GM23248 (cell line): ENCODE measurements around the gene NLRP4. TPM values are rescaled to one million over a fixed set of nuclear protein-coding genes. Genes with fewer than 3 reads are reported as not detected.

Source experiments
- DNase-seq: peaks from one replicate; pipeline ENCODE4 v3.0.0-alpha.2; 2015
- H2AFZ ChIP-seq: fragments of 200-600 bp; sonication (generic); 2 replicates; pipeline ENCODE4 v1.6.1; 2016; ENCODE audit warnings: antibody characterized with exemption
- H3F3A ChIP-seq: fragments of 200-600 bp; sonication (generic); 2 replicates; pipeline ENCODE4 v1.6.1; 2016; ENCODE audit warnings: mild to moderate bottlenecking, antibody characterized with exemption, mixed run types; ENCODE audit not compliant: insufficient read depth
- H3K27ac ChIP-seq: fragments of 200-600 bp; sonication (generic); 2 replicates; pipeline ENCODE4 v1.5.1; 2016; ENCODE audit warnings: mild to moderate bottlenecking
- H3K27me3 ChIP-seq: fragments of 200-600 bp; sonication (generic); replicated peaks from 2 replicates; pipeline ENCODE4 v1.6.1; 2016; ENCODE audit warnings: mild to moderate bottlenecking; ENCODE audit not compliant: insufficient read depth
- H3K36me3 ChIP-seq: fragments of 200-600 bp; sonication (generic); 2 replicates; pipeline ENCODE4 v1.6.1; 2016; ENCODE audit warnings: low read depth, mild to moderate bottlenecking
- H3K4me1 ChIP-seq: fragments of 200-600 bp; sonication (generic); 2 replicates; pipeline ENCODE4 v1.6.1; 2016; ENCODE audit warnings: mild to moderate bottlenecking; ENCODE audit not compliant: insufficient read depth
- H3K4me2 ChIP-seq: fragments of 200-600 bp; sonication (generic); one replicate; pipeline ENCODE4 v1.6.1; 2016; ENCODE audit warnings: mild to moderate bottlenecking; ENCODE audit not compliant: unreplicated experiment
- H3K4me3 ChIP-seq: fragments of 200-600 bp; sonication (generic); 2 replicates; pipeline ENCODE4 v1.5.1; 2016; ENCODE audit warnings: mild to moderate bottlenecking
- H3K79me2 ChIP-seq: fragments of 200-600 bp; sonication (generic); 2 replicates; pipeline ENCODE4 v1.6.1; 2016; ENCODE audit warnings: mild to moderate bottlenecking; ENCODE audit not compliant: insufficient read depth
- H3K9ac ChIP-seq: fragments of 200-600 bp; sonication (generic); 2 replicates; pipeline ENCODE4 v1.6.1; 2016; ENCODE audit warnings: mild to moderate bottlenecking
- H3K9me2 ChIP-seq: fragments of 200-600 bp; sonication (generic); 2 replicates; pipeline ENCODE4 v1.6.1; 2016; ENCODE audit warnings: mixed run types, mild to moderate bottlenecking, moderate library complexity; ENCODE audit not compliant: insufficient read depth
- H3K9me3 ChIP-seq: fragments of 200-600 bp; sonication (generic); one replicate; pipeline ENCODE4 v1.6.1; 2017; ENCODE audit warnings: low read depth
- H4K20me1 ChIP-seq: fragments of 200-600 bp; sonication (generic); 2 replicates; pipeline ENCODE4 v1.6.0; 2016; ENCODE audit not compliant: insufficient read depth
- EZH2 ChIP-seq: fragments of 200-600 bp; sonication (generic); IDR thresholded peaks from 2 replicates; pipeline ENCODE4 v1.6.1; 2018; ENCODE audit warnings: antibody characterized with exemption, mild to moderate bottlenecking; ENCODE audit not compliant: insufficient read depth, poor library complexity, severe bottlenecking
- EZH2phosphoT487 ChIP-seq: fragments of 200-600 bp; sonication (generic); IDR thresholded peaks from 2 replicates; pipeline ENCODE4 v1.6.1; 2018; ENCODE audit warnings: antibody characterized with exemption, moderate library complexity, mild to moderate bottlenecking, low read depth; ENCODE audit not compliant: insufficient read depth
- WGBS, 2 experiments: methylation state at CpG; one replicate each; pipeline ENCODE4 v1.1.6; 2015 to 2017; ENCODE audit warnings: low lambda C conversion rate in 2 of 2, low coverage in 1 of 2; ENCODE audit errors: missing lambda C conversion rate in 2 of 2; 5-methylcytosine and 5-hydroxymethylcytosine counted together
- in situ Hi-C: fragments of 300-500 bp; cut with MboI; formaldehyde crosslinking; loops from 2 replicates; pipeline ENCODE4 v1.15.0; 2020
- polyA plus RNA-seq: library from polyadenylated mRNA; unstranded; fragments of >200 nt; fragmentation: Nextera tagmentation; extraction: Ambion mirVana; gene quantifications from 2 replicates; pipeline ENCODE4 v1.2.1, GENCODE V29; 2016
- total RNA-seq: library from RNA; depleted of rRNA; stranded (reverse); fragments of >200 nt; shearing (Covaris generic); gene quantifications from 2 replicates; pipeline ENCODE4 v1.2.3, GENCODE V29; 2014

Gene NLRP4
- total and polyA plus RNA-seq, 2 experiments from 2014 or later: not detected

DNA sequence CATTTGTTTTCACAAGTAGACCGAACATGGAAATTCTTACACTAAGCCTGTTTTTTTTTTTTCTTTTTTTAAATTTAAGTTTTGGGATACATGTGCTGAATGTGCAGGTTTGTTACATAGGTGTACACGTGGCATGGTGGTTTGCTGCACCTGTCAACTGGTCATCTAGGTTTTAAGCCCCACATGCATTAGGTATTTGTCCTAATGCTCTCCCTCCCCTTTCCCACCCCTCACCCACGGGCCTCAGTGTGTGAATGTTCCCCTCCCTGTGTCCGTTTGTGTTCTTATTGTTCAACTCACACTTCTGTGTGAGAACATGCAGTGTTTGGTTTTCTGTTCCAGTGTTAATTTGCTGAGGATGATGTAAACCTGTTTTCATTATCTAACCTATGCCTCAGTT, 2.6 kb downstream of the NLRP4 start:
- H2AFZ ChIP-seq: no peak overlapping the region
- no peak overlapping the region for H3K4me2 ChIP-seq
- H3K27me3 ChIP-seq: no peaks in the 10 kb centered on the region
- no peak overlapping the region for H3K27ac ChIP-seq
- in situ Hi-C loops: no loop called here
- WGBS, 2 experiments: 5 to 9% methylated on average over 4 of the region's 4 CpGs
- no peak for DNase-seq
- no peaks in the 10 kb centered on the region for H4K20me1 ChIP-seq
- no peak overlapping the region for H3K9ac ChIP-seq
- H3K4me3 ChIP-seq: no peak overlapping the region
- H3F3A ChIP-seq: no peaks in the 10 kb centered on the region
- no peaks in the 10 kb centered on the region for H3K9me2 ChIP-seq
- H3K4me1 ChIP-seq: no peaks in the 10 kb centered on the region
- TF ChIP-seq EZH2phosphoT487 (no peak), EZH2 (no peak)
- H3K9me3 ChIP-seq: no peaks in the 10 kb centered on the region
- no peaks in the 10 kb centered on the region for H3K36me3 ChIP-seq
- H3K79me2 ChIP-seq: no peaks in the 10 kb centered on the region

DNA sequence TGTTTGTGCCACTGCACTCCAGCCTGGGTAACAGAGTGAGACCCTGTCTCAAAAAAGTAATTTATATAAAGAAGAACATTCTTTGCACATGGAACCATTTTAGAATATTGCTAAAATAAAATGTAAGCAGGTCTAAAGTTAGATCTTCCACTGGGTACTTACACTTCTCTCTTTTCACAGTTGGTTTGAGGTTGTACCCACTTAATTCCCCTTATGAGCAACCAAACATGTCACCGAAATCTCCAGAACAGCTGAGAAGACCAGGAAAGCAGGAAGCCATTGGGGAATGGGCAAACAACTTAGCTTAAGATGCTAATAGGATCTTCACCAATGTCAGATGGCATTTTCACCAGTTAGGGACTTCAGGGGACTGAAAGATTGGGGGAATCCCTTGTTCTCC, 18.8 kb downstream of the NLRP4 start:
- H3K36me3 ChIP-seq: no peaks in the 10 kb centered on the region
- no peak overlapping the region for H3K27ac ChIP-seq
- H3K79me2 ChIP-seq: no peaks in the 10 kb centered on the region
- no peak for DNase-seq
- H3K4me2 ChIP-seq: no peak overlapping the region
- no peak overlapping the region for H2AFZ ChIP-seq
- H3K4me3 ChIP-seq: no peak overlapping the region
- H3K4me1 ChIP-seq: no peaks in the 10 kb centered on the region
- H3K27me3 ChIP-seq: no peaks in the 10 kb centered on the region
- no peak for TF ChIP-seq EZH2phosphoT487
- no peak for TF ChIP-seq EZH2
- H3K9me2 ChIP-seq: no peaks in the 10 kb centered on the region
- 0 to 3% methylated on average over 1 of the region's 1 CpG for WGBS, 2 experiments
- H3K9me3 ChIP-seq: no peaks in the 10 kb centered on the region
- H3F3A ChIP-seq: no peaks in the 10 kb centered on the region
- in situ Hi-C loops: no loop called here
- H3K9ac ChIP-seq: no peak overlapping the region
- no peaks in the 10 kb centered on the region for H4K20me1 ChIP-seq

DNA sequence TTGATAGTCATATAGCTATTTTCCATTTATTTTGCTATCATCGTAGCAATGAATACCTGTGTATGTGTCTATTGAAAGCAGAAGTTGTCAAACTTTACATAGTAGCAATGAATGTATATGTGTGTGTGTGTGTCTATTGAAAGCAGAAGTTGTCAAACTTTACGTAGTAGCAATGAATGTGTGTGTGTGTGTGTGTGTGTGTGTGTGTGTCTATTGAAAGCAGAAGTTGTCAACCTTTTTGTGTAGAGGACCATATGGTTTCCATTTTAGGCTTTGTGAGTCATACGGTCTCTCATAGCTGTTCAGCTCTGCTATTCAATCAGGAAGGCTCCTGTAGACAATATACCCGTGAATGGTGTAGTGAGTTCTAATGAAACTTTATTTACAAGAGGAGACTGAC, 20.8 kb downstream of the NLRP4 start:
- Histone ChIP-seq H4K20me1 (no peaks in the 10 kb centered on the region), H3K36me3 (no peaks in the 10 kb centered on the region), H3K9me3 (no peaks in the 10 kb centered on the region), H3K27me3 (no peaks in the 10 kb centered on the region), H3K4me2 (no peak overlapping the region), H3K9me2 (no peaks in the 10 kb centered on the region), H2AFZ (no peak overlapping the region), H3F3A (no peaks in the 10 kb centered on the region), H3K79me2 (no peaks in the 10 kb centered on the region), H3K4me1 (no peaks in the 10 kb centered on the region), H3K4me3 (no peak overlapping the region), H3K27ac (no peak overlapping the region), H3K9ac (no peak overlapping the region)
- WGBS, 2 experiments: 40 to 46% methylated on average over 4 of the region's 4 CpGs
- TF ChIP-seq EZH2 (no peak), EZH2phosphoT487 (no peak)
- DNase-seq: no peak
- in situ Hi-C loops: no loop called here

DNA sequence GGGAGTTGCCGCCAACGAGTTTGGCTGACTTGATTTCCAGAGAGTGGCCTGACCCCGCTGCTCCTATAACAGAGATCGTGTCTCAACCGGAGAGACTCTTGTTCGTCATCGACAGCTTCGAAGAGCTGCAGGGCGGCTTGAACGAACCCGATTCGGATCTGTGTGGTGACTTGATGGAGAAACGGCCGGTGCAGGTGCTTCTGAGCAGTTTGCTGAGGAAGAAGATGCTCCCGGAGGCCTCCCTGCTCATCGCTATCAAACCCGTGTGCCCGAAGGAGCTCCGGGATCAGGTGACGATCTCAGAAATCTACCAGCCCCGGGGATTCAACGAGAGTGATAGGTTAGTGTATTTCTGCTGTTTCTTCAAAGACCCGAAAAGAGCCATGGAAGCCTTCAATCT, 21.6 kb downstream of the NLRP4 start:
- Histone ChIP-seq H3K79me2 (no peaks in the 10 kb centered on the region), H3K4me2 (no peak overlapping the region), H3K27me3 (no peaks in the 10 kb centered on the region), H3F3A (no peaks in the 10 kb centered on the region), H2AFZ (no peak overlapping the region), H3K9me3 (no peaks in the 10 kb centered on the region), H3K27ac (no peak overlapping the region), H3K9me2 (no peaks in the 10 kb centered on the region), H3K36me3 (no peaks in the 10 kb centered on the region), H3K9ac (no peak overlapping the region), H3K4me1 (no peaks in the 10 kb centered on the region), H4K20me1 (no peaks in the 10 kb centered on the region), H3K4me3 (no peak overlapping the region)
- TF ChIP-seq EZH2phosphoT487: no peak
- no peak for TF ChIP-seq EZH2
- WGBS, 2 experiments: 53 to 55% methylated on average over 23 of the region's 23 CpGs
- in situ Hi-C loops: no loop called here
- no peak for DNase-seq

DNA sequence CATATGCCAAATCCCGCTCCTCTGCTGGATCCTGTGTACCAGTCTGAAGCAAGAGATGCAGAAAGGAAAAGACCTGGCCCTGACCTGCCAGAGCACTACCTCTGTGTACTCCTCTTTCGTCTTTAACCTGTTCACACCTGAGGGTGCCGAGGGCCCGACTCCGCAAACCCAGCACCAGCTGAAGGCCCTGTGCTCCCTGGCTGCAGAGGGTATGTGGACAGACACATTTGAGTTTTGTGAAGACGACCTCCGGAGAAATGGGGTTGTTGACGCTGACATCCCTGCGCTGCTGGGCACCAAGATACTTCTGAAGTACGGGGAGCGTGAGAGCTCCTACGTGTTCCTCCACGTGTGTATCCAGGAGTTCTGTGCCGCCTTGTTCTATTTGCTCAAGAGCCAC, 22.1 kb downstream of the NLRP4 start:
- Histone ChIP-seq H3K4me1 (no peaks in the 10 kb centered on the region), H3K27ac (no peak overlapping the region), H3K4me2 (no peak overlapping the region), H3K27me3 (no peaks in the 10 kb centered on the region), H2AFZ (no peak overlapping the region), H3K79me2 (no peaks in the 10 kb centered on the region), H3K9ac (no peak overlapping the region), H3K9me3 (no peaks in the 10 kb centered on the region), H4K20me1 (no peaks in the 10 kb centered on the region), H3K4me3 (no peak overlapping the region), H3K9me2 (no peaks in the 10 kb centered on the region), H3F3A (no peaks in the 10 kb centered on the region), H3K36me3 (no peaks in the 10 kb centered on the region)
- no peak for DNase-seq
- TF ChIP-seq EZH2 (no peak), EZH2phosphoT487 (no peak)
- in situ Hi-C loops: no loop called here
- 52 to 57% methylated on average over 14 of the region's 14 CpGs for WGBS, 2 experiments
